HL-60 (cell line): ENCODE data around the gene FNDC3B.

Experiments used
- DNase-seq, 2 experiments: peaks; one replicate each; pipeline ENCODE4 v3.0.0-alpha.2; 2010 to 2020; ENCODE audit warnings: low read depth in 1 of 2, low spot score in 1 of 2
- H3K27ac ChIP-seq: fragments of 250-450 bp; sonication (Bioruptor Pico); replicated peaks from 2 replicates; pipeline ENCODE4 v1.5.1; 2020; ENCODE audit warnings: mild to moderate bottlenecking, moderate library complexity
- H3K27me3 ChIP-seq: fragments of 250-450 bp; sonication (Bioruptor Pico); 2 replicates; pipeline ENCODE4 v1.5.1; 2021; ENCODE audit warnings: mild to moderate bottlenecking, moderate library complexity; ENCODE audit not compliant: insufficient read depth, poor library complexity, severe bottlenecking
- H3K4me3 ChIP-seq: replicated peaks from 2 replicates; pipeline ENCODE4 v1.5.1; 2011; ENCODE audit warnings: mild to moderate bottlenecking, control low read depth, low read length; ENCODE audit not compliant: insufficient read depth
- CTCF ChIP-seq: IDR thresholded peaks from one replicate; pipeline ENCODE4 v1.5.1; 2011; ENCODE audit warnings: low read length, control low read depth, inconsistent platforms; ENCODE audit not compliant: insufficient read depth
- GABPA ChIP-seq: IDR thresholded peaks from 2 replicates; pipeline ENCODE4 v1.6.1; 2012; ENCODE audit warnings: low read depth
- POLR2AphosphoS5 ChIP-seq: IDR thresholded peaks from 2 replicates; pipeline ENCODE4 v1.6.1; 2012; ENCODE audit warnings: low read depth
- REST ChIP-seq: IDR thresholded peaks from 2 replicates; pipeline ENCODE4 v1.6.1; 2012; ENCODE audit warnings: low read depth; ENCODE audit not compliant: insufficient replicate concordance
- SPI1 ChIP-seq: IDR thresholded peaks from 2 replicates; pipeline ENCODE4 v1.6.1; 2012; ENCODE audit warnings: low read depth, mild to moderate bottlenecking, borderline replicate concordance

FNDC3B gene

DNA sequence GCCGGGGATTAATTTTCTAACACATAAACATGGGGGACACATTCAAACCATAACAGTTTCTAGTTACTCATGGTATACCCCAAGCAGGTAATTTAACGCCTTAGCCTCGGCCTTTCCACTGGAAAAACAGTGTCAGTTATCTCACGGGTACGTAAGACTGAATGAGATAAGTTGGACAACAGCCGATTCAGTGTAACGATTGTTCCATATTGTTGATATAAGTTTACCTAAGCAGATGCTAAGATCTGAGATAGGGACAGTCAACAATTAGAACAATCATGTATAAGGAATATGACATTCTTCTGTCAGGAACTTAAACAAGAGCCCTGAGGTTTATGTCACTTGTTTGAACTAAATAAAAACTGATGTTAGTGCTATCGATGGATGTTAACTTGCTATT is 278.1 kb downstream of the FNDC3B start:
- Histone ChIP-seq H3K27ac (peak overlapping the region; percentile 23; the same call in 1 of the 2 replicates), H3K4me3 (no peak overlapping the region), H3K27me3 (no peaks in the 10 kb centered on the region)
- DNase-seq = no peak
- no peak for TF ChIP-seq SPI1
- no peak for TF ChIP-seq GABPA
- no peak for TF ChIP-seq POLR2AphosphoS5
- no peak for TF ChIP-seq CTCF
- TF ChIP-seq REST = no peak

DNA sequence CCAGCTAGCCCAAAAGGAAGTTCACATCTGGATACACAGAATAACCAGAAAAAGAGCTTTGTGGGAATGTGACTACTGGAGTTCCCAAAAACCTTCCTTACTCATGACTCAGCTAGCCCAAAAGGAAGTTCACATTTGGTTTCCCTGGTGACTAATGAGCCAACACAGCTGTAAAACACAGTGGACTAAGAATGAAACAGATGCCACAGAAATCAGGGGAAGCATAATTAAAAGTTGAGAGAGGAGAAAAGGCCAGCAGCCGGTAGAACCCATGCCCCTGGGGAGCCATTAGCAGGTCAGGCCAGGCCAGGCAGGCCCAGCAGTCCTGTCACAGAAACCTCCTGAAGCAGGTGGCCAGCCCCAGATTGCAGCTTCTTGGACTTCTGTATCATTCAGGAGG is 278.6 kb downstream of the FNDC3B start:
- no peak for DNase-seq
- H3K27me3 ChIP-seq = no peaks in the 10 kb centered on the region
- H3K4me3 ChIP-seq = no peak overlapping the region
- TF ChIP-seq SPI1 (no peak), GABPA (no peak), REST (no peak), POLR2AphosphoS5 (no peak), CTCF (no peak)
- peak overlapping the region; percentile 24; the same call in 1 of the 2 replicates for H3K27ac ChIP-seq

DNA sequence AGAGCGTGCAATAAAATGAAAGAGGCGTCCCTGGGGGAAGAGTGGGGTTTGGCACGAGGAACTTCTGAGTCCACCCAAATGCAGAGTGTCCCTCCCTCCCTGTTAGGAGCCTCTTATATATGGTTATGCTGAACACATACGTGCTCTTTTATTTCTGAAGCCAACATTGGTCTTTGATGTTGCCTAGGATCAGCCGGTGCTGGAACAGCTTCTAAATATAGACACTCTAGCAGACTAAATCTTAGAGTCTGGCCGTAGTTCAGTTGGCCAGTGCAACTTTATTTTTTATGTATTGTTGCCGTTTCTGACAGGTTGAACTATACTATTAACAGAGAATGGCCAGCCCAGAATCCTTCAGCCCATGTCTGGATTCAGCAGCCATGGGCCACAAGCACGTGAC is 280.2 kb downstream of the FNDC3B start:
- TF ChIP-seq POLR2AphosphoS5 (no peak), GABPA (no peak), CTCF (no peak), SPI1 (no peak), REST (no peak)
- H3K27ac ChIP-seq = no peak overlapping the region
- no peak for DNase-seq
- no peak overlapping the region for H3K4me3 ChIP-seq
- H3K27me3 ChIP-seq = no peaks in the 10 kb centered on the region
